A673 (cell line): ENCODE measurements around the gene CDC42EP4. TPM values are rescaled to one million over a fixed set of nuclear protein-coding genes. Genes with fewer than 3 reads are reported as not detected.
A peak's percentile ranks its signal among the peaks of the same experiment; 100 is the strongest.

ENCODE experiments used
- BruUV-seq: library from RNA; stranded (reverse); fragments of 400-500 nt; replicated peaks from 2 replicates; lab custom pipeline; 2021; lab: Mats Ljungman, UMichigan
- CTCF ChIA-PET: fragments of 300-600 bp; sonication (Branson Sonifier 250); formaldehyde crosslinking; loops from one replicate; lab custom pipeline; 2022; ENCODE audit warnings: antibody characterized with exemption; lab: Charles Lee
- POLR2A ChIA-PET: fragments of 300-600 bp; sonication (Branson Sonifier 250); formaldehyde crosslinking; loops from one replicate; lab custom pipeline; 2022; ENCODE audit warnings: antibody characterized with exemption; ENCODE audit not compliant: low non-redundant PET; lab: Charles Lee
- DNase-seq: peaks from one replicate; pipeline ENCODE4 v3.0.0-alpha.2; 2015; ENCODE audit warnings: low spot score
- H3K27ac ChIP-seq: fragments of 200-600 bp; sonication (generic); 2 replicates; pipeline ENCODE4 v1.5.1; 2016; ENCODE audit warnings: mixed run types, low read depth, mild to moderate bottlenecking, mixed read lengths, antibody characterized with exemption, low read length; ENCODE audit not compliant: poor library complexity, severe bottlenecking
- H3K27me3 ChIP-seq: fragments of 200-600 bp; sonication (generic); replicated peaks from 2 replicates; pipeline ENCODE4 v1.6.1; 2017; ENCODE audit warnings: mixed run types, low read depth, mild to moderate bottlenecking, mixed read lengths, antibody characterized with exemption, low read length; ENCODE audit not compliant: insufficient read depth, poor library complexity
- H3K36me3 ChIP-seq: fragments of 200-600 bp; sonication (generic); 2 replicates; pipeline ENCODE4 v1.6.1; 2016; ENCODE audit warnings: mixed run types, mild to moderate bottlenecking, mixed read lengths, antibody characterized with exemption, low read length; ENCODE audit not compliant: insufficient read depth, poor library complexity, severe bottlenecking
- H3K4me1 ChIP-seq: fragments of 200-600 bp; sonication (generic); 2 replicates; pipeline ENCODE4 v1.6.1; 2017; ENCODE audit warnings: mixed run types, mild to moderate bottlenecking, mixed read lengths, antibody characterized with exemption, low read length; ENCODE audit not compliant: insufficient read depth, poor library complexity, severe bottlenecking
- H3K4me3 ChIP-seq: fragments of 200-600 bp; sonication (generic); 2 replicates; pipeline ENCODE4 v1.5.1; 2016; ENCODE audit warnings: low read depth, mixed run types, mild to moderate bottlenecking, mixed read lengths, low read length; ENCODE audit not compliant: poor library complexity, severe bottlenecking
- H3K9me3 ChIP-seq: fragments of 200-600 bp; sonication (generic); 2 replicates; pipeline ENCODE4 v1.6.1; 2016; ENCODE audit warnings: mixed run types, low read depth, mild to moderate bottlenecking, mixed read lengths, antibody characterized with exemption, low read length; ENCODE audit not compliant: poor library complexity, severe bottlenecking
- CTCF ChIP-seq: fragments of 300-800, 200-600 bp; sonication (generic); conservative IDR thresholded peaks from 2 replicates; pipeline ENCODE4 v1.5.1; 2017; ENCODE audit warnings: low read depth, mild to moderate bottlenecking, antibody characterized with exemption, low read length, moderate library complexity, mixed read lengths
- EZH2 ChIP-seq: fragments of 200-600 bp; sonication (generic); IDR thresholded peaks from 2 replicates; pipeline ENCODE4 v1.6.1; 2017; ENCODE audit warnings: borderline replicate concordance, low read depth, mild to moderate bottlenecking, mixed read lengths, antibody characterized with exemption, low read length; ENCODE audit not compliant: poor library complexity, severe bottlenecking
- intact Hi-C: fragments of 100-400 bp; cut with micrococcal nuclease; formaldehyde crosslinking; loops from one replicate; pipeline ENCODE4 v1.10.0; 2022; ENCODE audit not compliant: unreplicated experiment
- total RNA-seq: library from RNA; stranded (reverse); gene quantifications from 2 replicates; pipeline ENCODE4 v1.2.3, GENCODE V29; 2021

CDC42EP4 gene
- total RNA-seq, 1 experiment from 2014 or later = 37.5 TPM

- H3K27ac ChIP-seq = peak overlapping the region; percentile 26
- BruUV-seq = no TSS peak
- no peaks in the 10 kb centered on the region for H3K27me3 ChIP-seq
- POLR2A ChIA-PET = interaction anchor here (0.6 kb wide), 1 partner anchor 18 kb away, joined by 4 read pairs; no protein-coding TSS in a partner anchor
- CTCF ChIA-PET = interaction anchor here (1.1 kb wide), 1 partner anchor 62 kb away, joined by 9 read pairs; no protein-coding TSS in a partner anchor
- no peaks in the 10 kb centered on the region for H3K9me3 ChIP-seq
- peak; percentile 77 for DNase-seq
- no peaks in the 10 kb centered on the region for H3K36me3 ChIP-seq
- intact Hi-C loops = no loop called here
- peaks cover 25% of the 10 kb centered on the region for H3K4me1 ChIP-seq
- TF ChIP-seq EZH2 (no peak), CTCF (no peak)
- no peak overlapping the region for H3K4me3 ChIP-seq
Observed at GRCh38 chr17:73278465-73279453, 33.0 kb downstream of the CDC42EP4 start.

GRCh38 chr17:73278049-73278464 is 33.7 kb downstream of the CDC42EP4 start:
- no TSS peak for BruUV-seq
- no peaks in the 10 kb centered on the region for H3K9me3 ChIP-seq
- no peaks in the 10 kb centered on the region for H3K27me3 ChIP-seq
- ChIA-PET POLR2A (no interaction called here), CTCF (interaction anchor here (1.1 kb wide), 1 partner anchor 61 kb away, joined by 9 read pairs; no protein-coding TSS in a partner anchor)
- intact Hi-C loops = no loop called here
- no peak for DNase-seq
- H3K36me3 ChIP-seq = no peaks in the 10 kb centered on the region
- H3K4me1 ChIP-seq = peaks cover 25% of the 10 kb centered on the region
- no peak overlapping the region for H3K4me3 ChIP-seq
- TF ChIP-seq EZH2 = no peak
- TF ChIP-seq CTCF = no peak
- peak overlapping the region; percentile 26 for H3K27ac ChIP-seq

GRCh38 chr17:73274490-73274889 is 37.3 kb downstream of the CDC42EP4 start:
- no peak for DNase-seq
- no peaks in the 10 kb centered on the region for H3K9me3 ChIP-seq
- ChIA-PET CTCF (no interaction called here), POLR2A (no interaction called here)
- no TSS peak for BruUV-seq
- H3K4me1 ChIP-seq = peaks cover 14% of the 10 kb centered on the region
- H3K4me3 ChIP-seq = no peak overlapping the region
- H3K36me3 ChIP-seq = no peaks in the 10 kb centered on the region
- intact Hi-C loops = no loop called here
- H3K27ac ChIP-seq = no peak overlapping the region
- H3K27me3 ChIP-seq = no peaks in the 10 kb centered on the region
- no peak for TF ChIP-seq CTCF
- TF ChIP-seq EZH2 = no peak
